ENCODE measurements around the gene SLC6A6. TPM values are rescaled to one million over a fixed set of nuclear protein-coding genes. Genes with fewer than 3 reads are reported as not detected.

SLC6A6 gene
- total RNA-seq, 1 experiment from 2014 or later: 72.6 TPM

DNA sequence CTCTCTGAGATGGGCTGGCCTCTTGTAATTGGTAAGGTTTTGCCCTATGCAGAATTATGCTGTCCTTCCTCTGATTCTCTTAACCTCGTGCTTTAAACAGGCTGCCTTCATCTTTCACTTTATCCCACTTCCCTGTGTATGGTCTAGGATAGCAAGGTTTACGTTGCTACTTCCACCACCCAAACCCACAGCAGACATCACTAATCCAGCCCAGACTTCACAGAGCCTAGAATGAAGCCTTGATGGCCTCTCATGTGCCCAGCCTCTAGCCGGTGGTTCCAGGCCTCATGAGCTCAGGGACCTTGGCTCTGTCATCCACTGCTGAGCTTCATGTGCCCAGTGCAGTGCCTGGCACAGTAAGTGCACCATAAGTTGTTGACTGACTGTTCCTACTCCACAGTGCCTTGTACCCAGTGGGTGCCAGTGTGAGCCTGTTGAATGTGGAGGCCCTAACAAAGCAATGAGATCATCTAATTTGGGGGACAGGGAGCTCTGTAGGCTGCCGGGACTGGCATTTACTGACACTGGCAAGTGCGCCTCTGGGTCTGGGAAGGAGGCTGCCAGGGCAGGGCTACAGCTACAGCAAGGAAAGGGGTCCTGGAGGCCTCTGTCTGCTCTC lies 12.5 kb downstream of the SLC6A6 start:
- H3K79me1 ChIP-seq (ENCODE audit: insufficient read depth, low read depth, low read length, poor library complexity, severe bottlenecking): peaks cover 4% of the 10 kb centered on the region
- peaks cover 5% of the 10 kb centered on the region; the same call in 1 of the 2 replicates for H3K4me1 ChIP-seq (ENCODE audit: insufficient read depth, low read length)
- no peak overlapping the region for H4K5ac ChIP-seq (ENCODE audit: insufficient read length, low read depth, low read length)
- H3K9me3 ChIP-seq (ENCODE audit: control insufficient read depth, low read depth, low read length): no peaks in the 10 kb centered on the region
- DNase-seq: no peak
- H3K23me2 ChIP-seq (ENCODE audit: insufficient read length, low read depth, low read length, poor library complexity, severe bottlenecking): no peaks in the 10 kb centered on the region
- H3T11ph ChIP-seq (ENCODE audit: low read length): no peak overlapping the region
- no peak overlapping the region for H3K4me2 ChIP-seq (ENCODE audit: insufficient read depth, insufficient read length, low read length)
- H2AFZ ChIP-seq (ENCODE audit: low read length): no peak overlapping the region
- Mint-ChIP-seq H3K4me3 (no peak overlapping the region), H3K27me3 (ENCODE audit: low read depth) (no peaks in the 10 kb centered on the region; the same call in 1 of the 2 replicates), H3K36me3 (ENCODE audit: insufficient read depth in 1 of 3, low read depth in 3 of 3) (peaks cover 25 to 58% (median 33%) of the 10 kb centered on the region in 3 experiments), H3K4me1 (peaks cover 53 to 54% of the 10 kb centered on the region in 2 experiments), H3K27ac (peak overlapping the region in 2 of 3 experiments; percentile 2 to 40; a peak in 1 of 7 replicates), H3K9me3 (no peaks in the 10 kb centered on the region; a peak in 1 of 5 replicates)
- peaks cover 8% of the 10 kb centered on the region; the same call in 1 of the 2 replicates for H3K79me2 ChIP-seq (ENCODE audit: insufficient read depth, low read length)
- H3K4ac ChIP-seq (ENCODE audit: low read depth, low read length): no peak overlapping the region
- no peak overlapping the region for H2BK120ac ChIP-seq (ENCODE audit: low read depth, low read length, poor library complexity, severe bottlenecking)
- WGBS (ENCODE audit: extremely low coverage, insufficient read length, low lambda C conversion rate): no CpG with 5 or more reads among the region's 5 CpGs
- H3K27me3 ChIP-seq (ENCODE audit: insufficient read depth, low read length): no peaks in the 10 kb centered on the region
- no peak overlapping the region for H2BK5ac ChIP-seq (ENCODE audit: insufficient read length, low read length)
- H3K9ac ChIP-seq (ENCODE audit: extremely low read depth, insufficient read length, low read length): no peak overlapping the region
- no peak overlapping the region for H3K23ac ChIP-seq (ENCODE audit: insufficient read length, low read depth, low read length)
- no peak overlapping the region for H2BK12ac ChIP-seq (ENCODE audit: insufficient read length, low read depth, low read length)
- no peak overlapping the region for H4K91ac ChIP-seq (ENCODE audit: insufficient read length, low read depth, low read length)
- TF ChIP-seq, protein P1, sequence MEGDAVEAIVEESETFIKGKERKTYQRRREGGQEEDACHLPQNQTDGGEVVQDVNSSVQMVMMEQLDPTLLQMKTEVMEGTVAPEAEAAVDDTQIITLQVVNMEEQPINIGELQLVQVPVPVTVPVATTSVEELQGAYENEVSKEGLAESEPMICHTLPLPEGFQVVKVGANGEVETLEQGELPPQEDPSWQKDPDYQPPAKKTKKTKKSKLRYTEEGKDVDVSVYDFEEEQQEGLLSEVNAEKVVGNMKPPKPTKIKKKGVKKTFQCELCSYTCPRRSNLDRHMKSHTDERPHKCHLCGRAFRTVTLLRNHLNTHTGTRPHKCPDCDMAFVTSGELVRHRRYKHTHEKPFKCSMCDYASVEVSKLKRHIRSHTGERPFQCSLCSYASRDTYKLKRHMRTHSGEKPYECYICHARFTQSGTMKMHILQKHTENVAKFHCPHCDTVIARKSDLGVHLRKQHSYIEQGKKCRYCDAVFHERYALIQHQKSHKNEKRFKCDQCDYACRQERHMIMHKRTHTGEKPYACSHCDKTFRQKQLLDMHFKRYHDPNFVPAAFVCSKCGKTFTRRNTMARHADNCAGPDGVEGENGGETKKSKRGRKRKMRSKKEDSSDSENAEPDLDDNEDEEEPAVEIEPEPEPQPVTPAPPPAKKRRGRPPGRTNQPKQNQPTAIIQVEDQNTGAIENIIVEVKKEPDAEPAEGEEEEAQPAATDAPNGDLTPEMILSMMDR (conservative IDR thresholded peaks at IDR 0.05): no peak
- H4K8ac ChIP-seq (replicated peaks; ENCODE audit: insufficient read length, low read depth, low read length): no peak overlapping the region
- no peaks in the 10 kb centered on the region for H4K20me1 ChIP-seq (ENCODE audit: control insufficient read depth, insufficient read depth, insufficient read length)
- no peak overlapping the region for H3K56ac ChIP-seq (ENCODE audit: insufficient read length, low read depth, low read length)
- no peak overlapping the region for H2BK15ac ChIP-seq (ENCODE audit: low read depth, low read length)
- H3K14ac ChIP-seq (ENCODE audit: insufficient read depth, low read length): no peak overlapping the region; the same call in 1 of the 2 replicates
- H2AK5ac ChIP-seq (ENCODE audit: insufficient read length, low read length): no peak overlapping the region
- H3K18ac ChIP-seq (ENCODE audit: insufficient read length, low read depth, low read length): no peak overlapping the region
- H2BK20ac ChIP-seq (ENCODE audit: low read depth, low read length, poor library complexity, severe bottlenecking): no peak overlapping the region
- no peak overlapping the region for H3K27ac ChIP-seq (ENCODE audit: insufficient read length, low read depth, low read length)

Data from H9 (cell line).